Fibroblast of skin of left quadriceps (primary cell): Measurements from ENCODE around the gene DNAJC15.
A peak's percentile ranks its signal among the peaks of the same experiment; 100 is the strongest.

Experiments used
- DNase-seq, 2 experiments: peaks; one replicate each; pipeline ENCODE4 v3.0.0-alpha.2; 2013; ENCODE audit warnings: low read depth in 2 of 2

Gene DNAJC15

GRCh38 chr13:43154156-43154651, 130.8 kb downstream of the DNAJC15 start:
- DNase-seq, result no peak

GRCh38 chr13:43154839-43155238, 131.5 kb downstream of the DNAJC15 start:
- DNase-seq, result no peak

GRCh38 chr13:43156916-43157315, 133.5 kb downstream of the DNAJC15 start:
- no peak for DNase-seq

- DNase-seq, result no peak
Measured at GRCh38 chr13:43157796-43158195, 134.4 kb downstream of the DNAJC15 start.

GRCh38 chr13:43158516-43158915, 135.1 kb downstream of the DNAJC15 start:
- no peak for DNase-seq

GRCh38 chr13:43159026-43159461, 135.7 kb downstream of the DNAJC15 start:
- DNase-seq, result peak; percentile 54
